Measurements from ENCODE around the gene AGAP1.

Gene AGAP1

DNA sequence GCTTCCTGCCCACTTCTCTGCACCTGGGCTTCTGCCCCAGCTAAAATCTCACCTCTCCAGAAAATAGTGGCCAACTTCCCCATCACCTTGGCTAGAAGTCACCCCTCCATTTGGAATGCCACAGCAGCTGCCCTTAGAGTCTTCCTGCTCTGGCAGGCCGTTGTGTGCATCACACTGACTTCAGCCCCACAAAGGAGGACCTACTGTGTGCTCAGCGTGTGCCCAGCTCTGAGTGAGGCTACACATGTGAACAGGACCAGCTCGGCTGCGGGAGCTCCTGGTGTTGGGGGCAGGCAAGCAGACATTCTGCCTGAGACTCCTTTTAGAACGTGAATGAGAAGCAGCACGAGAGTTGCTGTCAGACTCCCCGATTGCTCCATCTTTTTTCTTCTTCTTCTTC lies 78.7 kb downstream of the AGAP1 start:
- DNase-seq = no peak

- DNase-seq = no peak
Measured at GRCh38 chr2:235573331-235574221, 79.7 kb downstream of the AGAP1 start.

- DNase-seq = no peak
Measured at GRCh38 chr2:235575431-235575830, 81.6 kb downstream of the AGAP1 start.

GRCh38 chr2:235575904-235576303 lies 82.1 kb downstream of the AGAP1 start:
- DNase-seq = no peak

DNA sequence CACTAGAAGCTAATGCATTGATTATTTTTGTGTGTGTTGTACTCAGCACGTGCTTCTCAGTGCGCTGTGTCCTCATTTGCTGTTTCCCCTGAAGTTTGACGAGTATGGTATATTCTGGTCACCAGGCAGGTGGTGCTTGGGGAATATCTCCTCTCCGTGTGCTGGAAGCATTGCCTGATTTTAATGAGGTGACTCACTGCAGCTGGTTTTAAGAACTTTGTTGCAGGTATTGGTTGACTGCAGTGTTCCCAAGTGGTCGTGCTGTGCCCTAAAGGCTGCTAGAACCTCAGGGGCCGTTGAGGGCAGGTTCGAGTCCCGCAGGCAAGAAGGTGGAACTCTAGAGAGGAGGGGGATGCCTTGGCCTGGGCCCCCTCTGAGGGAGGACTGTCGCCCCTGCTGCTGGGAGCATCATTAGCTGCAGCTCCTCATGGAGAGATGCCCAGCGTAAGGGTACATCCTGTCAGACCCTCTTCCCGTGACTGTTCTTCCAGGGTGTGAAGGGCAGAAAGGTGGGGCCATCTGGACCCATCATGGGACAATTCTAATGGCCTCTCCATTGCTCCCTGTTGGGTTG lies 82.6 kb downstream of the AGAP1 start:
- no peak for DNase-seq

GRCh38 chr2:235577404-235578330 lies 83.8 kb downstream of the AGAP1 start:
- DNase-seq = no peak

GRCh38 chr2:235579128-235579527 lies 85.3 kb downstream of the AGAP1 start:
- DNase-seq = no peak

- no peak for DNase-seq
Measured at GRCh38 chr2:235580426-235581157, 86.7 kb downstream of the AGAP1 start.

- no peak for DNase-seq
Measured at GRCh38 chr2:235582081-235582686, 88.3 kb downstream of the AGAP1 start.

GRCh38 chr2:235582729-235583128 lies 88.9 kb downstream of the AGAP1 start:
- DNase-seq = no peak

GRCh38 chr2:235583144-235583543 lies 89.3 kb downstream of the AGAP1 start:
- no peak for DNase-seq

DNA sequence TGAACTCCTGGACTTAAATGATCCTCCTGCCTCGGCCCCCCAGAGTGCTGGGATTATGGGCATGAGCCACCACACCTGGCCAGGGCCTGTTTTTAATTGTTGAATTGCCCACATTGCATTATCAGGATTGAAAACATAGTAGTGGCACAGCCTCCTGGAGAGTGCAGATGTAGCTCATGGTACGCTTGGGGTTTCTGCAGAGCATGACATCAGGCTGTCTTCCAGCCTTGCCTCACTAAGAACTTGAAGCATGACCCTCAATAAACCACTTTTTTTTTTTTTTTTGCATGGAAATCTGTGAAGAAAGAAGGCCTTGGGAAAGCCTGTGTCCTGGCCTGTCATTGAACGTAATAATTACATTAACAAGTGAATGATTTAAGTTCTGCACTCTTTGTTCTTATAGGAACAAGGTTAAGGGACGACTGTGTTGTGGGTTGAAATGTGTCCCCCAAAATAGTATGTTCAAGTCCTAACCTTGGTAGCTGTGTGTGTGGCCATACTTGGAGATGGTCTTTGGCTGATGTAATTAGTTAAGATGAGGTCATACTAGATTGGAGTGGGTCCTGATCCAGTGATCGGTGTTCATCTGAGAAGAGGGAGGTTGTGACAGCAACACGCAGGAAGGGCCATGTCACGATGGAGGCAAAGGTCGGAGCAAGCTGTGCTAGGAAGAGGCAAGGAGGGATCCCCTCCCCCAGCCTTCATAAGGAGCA lies 90.2 kb downstream of the AGAP1 start:
- DNase-seq = no peak

DNA sequence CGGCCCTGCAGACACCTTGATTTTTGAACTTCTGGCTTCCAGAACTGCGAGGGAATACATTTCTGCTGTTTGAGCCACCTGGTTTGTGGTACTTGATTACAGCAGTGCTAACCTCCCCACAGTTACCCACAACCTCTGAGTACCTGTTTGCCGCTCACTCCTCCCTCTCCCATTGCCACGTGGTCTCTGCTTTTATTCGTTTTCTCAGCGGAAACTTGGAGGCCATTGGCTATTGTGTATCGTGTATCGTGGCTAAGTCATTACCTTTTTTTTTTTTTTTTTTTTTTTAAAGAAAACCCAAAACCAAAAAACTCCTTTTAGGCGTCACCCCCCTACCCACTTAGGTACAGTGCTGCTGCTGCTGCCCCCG lies 90.8 kb downstream of the AGAP1 start:
- no peak for DNase-seq

DNA sequence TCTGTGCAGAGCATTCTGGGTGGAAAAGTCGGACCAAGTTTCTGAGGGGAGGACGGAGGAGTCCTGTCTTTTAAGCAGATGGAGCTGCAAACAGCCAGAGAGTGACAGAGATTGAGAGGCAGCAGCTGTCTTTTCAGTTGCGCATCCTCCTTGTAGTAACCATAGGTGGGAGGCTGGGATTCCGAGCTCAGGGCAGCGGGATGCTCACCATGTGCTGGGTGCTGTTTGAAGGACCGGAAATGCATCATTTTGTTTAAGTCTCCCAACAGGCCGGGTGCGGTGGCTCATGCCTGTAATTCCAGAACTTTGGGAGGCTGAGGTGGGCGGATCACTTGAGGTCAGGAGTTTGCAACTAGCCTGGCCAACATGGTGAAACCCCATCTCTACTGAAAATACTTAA lies 93.4 kb downstream of the AGAP1 start:
- DNase-seq = no peak

DNA sequence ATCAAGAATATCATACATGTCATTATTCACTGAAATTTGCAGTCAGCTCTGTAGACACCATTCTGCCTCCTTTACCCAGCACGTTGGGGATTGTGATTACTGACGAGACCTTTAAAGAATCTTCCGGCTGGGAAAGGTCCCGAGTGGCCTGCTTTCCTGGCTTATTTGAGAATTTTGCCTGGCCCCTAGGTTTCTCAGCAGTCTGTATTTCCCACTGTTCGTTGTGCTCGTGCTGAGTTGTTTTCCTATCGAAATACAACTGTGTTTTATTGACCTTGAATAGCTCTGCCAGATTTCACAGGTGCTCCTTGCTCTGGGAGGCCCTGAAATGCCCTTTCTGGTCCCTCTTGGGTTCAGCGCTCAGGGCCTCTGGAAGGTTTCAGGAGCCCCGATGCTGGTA lies 94.9 kb downstream of the AGAP1 start:
- no peak for DNase-seq

GRCh38 chr2:235591231-235591730 lies 97.4 kb downstream of the AGAP1 start:
- DNase-seq = no peak

- DNase-seq = no peak
Measured at GRCh38 chr2:235591921-235592320, 98.1 kb downstream of the AGAP1 start.

GRCh38 chr2:235592430-235592829 lies 98.6 kb downstream of the AGAP1 start:
- no peak for DNase-seq

- DNase-seq = no peak
Measured at GRCh38 chr2:235592836-235593235, 99.0 kb downstream of the AGAP1 start.

GRCh38 chr2:235594041-235594440 lies 100.2 kb downstream of the AGAP1 start:
- DNase-seq = peak in 1 of 2 donors; percentile 35

GRCh38 chr2:235594964-235595363 lies 101.1 kb downstream of the AGAP1 start:
- no peak for DNase-seq
